HL-60 (cell line): Measurements from ENCODE around the gene ZNF490.
A peak's percentile ranks its signal among the peaks of the same experiment; 100 is the strongest.
"Not testable (repeated sequence)": the region's sequence is repeated elsewhere in the genome, so short reads cannot be mapped to it uniquely, and the experiment has no call there.

Experiments used
- DNase-seq, 2 experiments: peaks; one replicate each; pipeline ENCODE4 v3.0.0-alpha.2; 2010 to 2020; ENCODE audit warnings: low read depth in 1 of 2, low spot score in 1 of 2
- H3K27ac ChIP-seq: fragments of 250-450 bp; sonication (Bioruptor Pico); replicated peaks from 2 replicates; pipeline ENCODE4 v1.5.1; 2020; ENCODE audit warnings: mild to moderate bottlenecking, moderate library complexity
- H3K27me3 ChIP-seq: fragments of 250-450 bp; sonication (Bioruptor Pico); 2 replicates; pipeline ENCODE4 v1.5.1; 2021; ENCODE audit warnings: mild to moderate bottlenecking, moderate library complexity; ENCODE audit not compliant: insufficient read depth, poor library complexity, severe bottlenecking
- H3K4me3 ChIP-seq: replicated peaks from 2 replicates; pipeline ENCODE4 v1.5.1; 2011; ENCODE audit warnings: mild to moderate bottlenecking, control low read depth, low read length; ENCODE audit not compliant: insufficient read depth
- GABPA ChIP-seq: IDR thresholded peaks from 2 replicates; pipeline ENCODE4 v1.6.1; 2012; ENCODE audit warnings: low read depth
- POLR2AphosphoS5 ChIP-seq: IDR thresholded peaks from 2 replicates; pipeline ENCODE4 v1.6.1; 2012; ENCODE audit warnings: low read depth
- SPI1 ChIP-seq: IDR thresholded peaks from 2 replicates; pipeline ENCODE4 v1.6.1; 2012; ENCODE audit warnings: low read depth, mild to moderate bottlenecking, borderline replicate concordance
- TF ChIP-seq, protein P1 (sequence below): IDR thresholded peaks from 2 replicates; pipeline ENCODE4 v1.6.1; 2012; ENCODE audit warnings: low read depth; ENCODE audit not compliant: insufficient replicate concordance
- TF ChIP-seq, protein P2 (sequence below): IDR thresholded peaks from one replicate; pipeline ENCODE4 v1.5.1; 2011; ENCODE audit warnings: low read length, control low read depth, inconsistent platforms; ENCODE audit not compliant: insufficient read depth

ZNF490 gene

DNA sequence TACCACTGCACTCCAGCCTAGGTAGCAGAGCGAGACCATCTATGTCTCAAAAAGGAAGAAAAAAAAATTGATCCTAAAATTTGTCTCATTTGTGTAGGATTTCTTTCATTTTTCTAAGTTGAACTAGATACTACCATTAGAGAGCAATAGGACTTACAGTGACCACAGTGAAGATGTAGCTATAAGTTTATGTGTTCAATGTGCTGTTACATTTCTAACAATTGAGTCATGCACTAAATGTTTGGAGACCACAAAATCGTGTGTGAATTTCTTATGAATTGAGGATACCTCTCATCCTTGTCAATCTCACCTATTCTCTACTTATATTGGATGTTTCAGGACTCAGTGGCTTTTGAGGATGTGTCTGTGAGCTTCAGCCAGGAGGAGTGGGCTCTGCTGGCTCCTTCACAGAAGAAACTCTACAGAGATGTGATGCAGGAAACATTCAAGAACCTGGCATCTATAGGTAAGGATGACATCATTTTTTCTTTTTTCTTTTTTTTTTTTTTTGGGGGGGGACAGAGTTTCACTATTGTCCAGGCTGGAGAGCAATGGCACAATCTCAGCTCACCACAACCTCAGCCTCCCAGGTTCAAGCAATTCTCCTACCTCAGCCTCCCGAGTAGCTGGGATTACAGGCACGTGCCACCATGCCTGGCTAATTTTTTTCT is 12.9 kb upstream of the ZNF490 start:
- Histone ChIP-seq H3K27me3 (no peaks in the 10 kb centered on the region), H3K4me3 (no peak overlapping the region), H3K27ac (no peak overlapping the region)
- TF ChIP-seq, protein P1, sequence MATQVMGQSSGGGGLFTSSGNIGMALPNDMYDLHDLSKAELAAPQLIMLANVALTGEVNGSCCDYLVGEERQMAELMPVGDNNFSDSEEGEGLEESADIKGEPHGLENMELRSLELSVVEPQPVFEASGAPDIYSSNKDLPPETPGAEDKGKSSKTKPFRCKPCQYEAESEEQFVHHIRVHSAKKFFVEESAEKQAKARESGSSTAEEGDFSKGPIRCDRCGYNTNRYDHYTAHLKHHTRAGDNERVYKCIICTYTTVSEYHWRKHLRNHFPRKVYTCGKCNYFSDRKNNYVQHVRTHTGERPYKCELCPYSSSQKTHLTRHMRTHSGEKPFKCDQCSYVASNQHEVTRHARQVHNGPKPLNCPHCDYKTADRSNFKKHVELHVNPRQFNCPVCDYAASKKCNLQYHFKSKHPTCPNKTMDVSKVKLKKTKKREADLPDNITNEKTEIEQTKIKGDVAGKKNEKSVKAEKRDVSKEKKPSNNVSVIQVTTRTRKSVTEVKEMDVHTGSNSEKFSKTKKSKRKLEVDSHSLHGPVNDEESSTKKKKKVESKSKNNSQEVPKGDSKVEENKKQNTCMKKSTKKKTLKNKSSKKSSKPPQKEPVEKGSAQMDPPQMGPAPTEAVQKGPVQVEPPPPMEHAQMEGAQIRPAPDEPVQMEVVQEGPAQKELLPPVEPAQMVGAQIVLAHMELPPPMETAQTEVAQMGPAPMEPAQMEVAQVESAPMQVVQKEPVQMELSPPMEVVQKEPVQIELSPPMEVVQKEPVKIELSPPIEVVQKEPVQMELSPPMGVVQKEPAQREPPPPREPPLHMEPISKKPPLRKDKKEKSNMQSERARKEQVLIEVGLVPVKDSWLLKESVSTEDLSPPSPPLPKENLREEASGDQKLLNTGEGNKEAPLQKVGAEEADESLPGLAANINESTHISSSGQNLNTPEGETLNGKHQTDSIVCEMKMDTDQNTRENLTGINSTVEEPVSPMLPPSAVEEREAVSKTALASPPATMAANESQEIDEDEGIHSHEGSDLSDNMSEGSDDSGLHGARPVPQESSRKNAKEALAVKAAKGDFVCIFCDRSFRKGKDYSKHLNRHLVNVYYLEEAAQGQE: no peak
- TF ChIP-seq, protein P2, sequence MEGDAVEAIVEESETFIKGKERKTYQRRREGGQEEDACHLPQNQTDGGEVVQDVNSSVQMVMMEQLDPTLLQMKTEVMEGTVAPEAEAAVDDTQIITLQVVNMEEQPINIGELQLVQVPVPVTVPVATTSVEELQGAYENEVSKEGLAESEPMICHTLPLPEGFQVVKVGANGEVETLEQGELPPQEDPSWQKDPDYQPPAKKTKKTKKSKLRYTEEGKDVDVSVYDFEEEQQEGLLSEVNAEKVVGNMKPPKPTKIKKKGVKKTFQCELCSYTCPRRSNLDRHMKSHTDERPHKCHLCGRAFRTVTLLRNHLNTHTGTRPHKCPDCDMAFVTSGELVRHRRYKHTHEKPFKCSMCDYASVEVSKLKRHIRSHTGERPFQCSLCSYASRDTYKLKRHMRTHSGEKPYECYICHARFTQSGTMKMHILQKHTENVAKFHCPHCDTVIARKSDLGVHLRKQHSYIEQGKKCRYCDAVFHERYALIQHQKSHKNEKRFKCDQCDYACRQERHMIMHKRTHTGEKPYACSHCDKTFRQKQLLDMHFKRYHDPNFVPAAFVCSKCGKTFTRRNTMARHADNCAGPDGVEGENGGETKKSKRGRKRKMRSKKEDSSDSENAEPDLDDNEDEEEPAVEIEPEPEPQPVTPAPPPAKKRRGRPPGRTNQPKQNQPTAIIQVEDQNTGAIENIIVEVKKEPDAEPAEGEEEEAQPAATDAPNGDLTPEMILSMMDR: no peak
- TF ChIP-seq GABPA (no peak), SPI1 (no peak), POLR2AphosphoS5 (no peak)
- no peak for DNase-seq

DNA sequence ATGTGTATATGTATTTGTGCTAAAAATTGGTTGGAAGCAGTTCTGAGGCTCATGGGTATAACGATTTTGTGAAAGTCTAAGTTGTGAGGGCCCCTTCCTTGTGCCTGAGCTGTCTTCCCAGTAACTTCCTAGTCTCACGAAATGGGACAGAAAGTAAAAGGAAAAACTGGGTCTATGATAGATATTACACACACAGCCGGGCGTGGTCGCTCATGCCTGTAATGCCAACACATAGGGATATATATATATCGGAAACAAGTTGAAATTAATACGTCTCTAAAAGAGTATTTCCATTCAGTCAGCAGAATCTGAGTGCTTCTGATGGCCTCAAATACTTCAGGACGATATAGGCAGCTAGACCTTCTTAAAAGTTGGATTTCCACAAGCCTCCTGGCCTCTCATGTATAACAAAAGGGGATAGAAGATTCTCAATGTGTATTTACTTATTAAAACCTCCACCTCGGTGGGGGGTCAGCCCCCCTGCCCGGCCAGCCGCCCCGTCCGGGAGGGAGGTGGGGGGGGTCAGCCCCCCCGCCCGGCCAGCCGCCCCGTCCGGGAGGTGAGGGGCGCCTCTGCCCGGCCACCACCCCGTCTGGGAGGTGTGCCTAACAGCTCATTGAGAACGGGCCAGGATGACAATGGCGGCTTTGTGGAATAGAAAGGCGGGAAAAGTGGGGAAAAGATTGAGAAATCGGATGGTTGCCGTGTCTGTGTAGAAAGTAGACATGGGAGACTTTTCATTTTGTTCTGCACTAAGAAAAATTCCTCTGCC is 10.8 kb upstream of the ZNF490 start:
- not testable (repeated sequence) for H3K27me3 ChIP-seq, DNase-seq, H3K4me3 ChIP-seq, H3K27ac ChIP-seq

DNA sequence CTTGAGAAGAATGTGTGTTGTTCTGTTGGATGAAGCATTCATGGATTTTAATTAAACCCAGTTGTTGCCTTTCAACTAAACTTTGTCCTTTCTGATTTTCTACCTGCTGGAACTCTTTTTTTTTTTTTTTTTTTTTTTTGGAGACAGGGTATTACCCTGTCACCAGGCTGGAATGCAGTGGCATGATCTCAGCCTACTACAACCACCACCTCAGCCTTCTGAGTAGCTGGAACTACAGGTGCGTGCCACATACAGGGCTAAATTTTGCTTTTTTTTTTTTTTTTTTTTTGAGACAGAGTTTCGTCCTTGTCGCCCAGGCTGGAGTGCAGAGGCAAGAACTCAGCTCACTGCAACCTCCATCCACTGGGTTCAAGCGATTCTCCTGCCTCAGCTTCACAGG is 7.0 kb upstream of the ZNF490 start:
- TF ChIP-seq GABPA (no peak), SPI1 (no peak), POLR2AphosphoS5 (no peak)
- TF ChIP-seq, protein P1: no peak
- TF ChIP-seq, protein P2: no peak
- Histone ChIP-seq H3K27ac (no peak overlapping the region), H3K27me3 (no peaks in the 10 kb centered on the region), H3K4me3 (no peak overlapping the region)
- DNase-seq: no peak

DNA sequence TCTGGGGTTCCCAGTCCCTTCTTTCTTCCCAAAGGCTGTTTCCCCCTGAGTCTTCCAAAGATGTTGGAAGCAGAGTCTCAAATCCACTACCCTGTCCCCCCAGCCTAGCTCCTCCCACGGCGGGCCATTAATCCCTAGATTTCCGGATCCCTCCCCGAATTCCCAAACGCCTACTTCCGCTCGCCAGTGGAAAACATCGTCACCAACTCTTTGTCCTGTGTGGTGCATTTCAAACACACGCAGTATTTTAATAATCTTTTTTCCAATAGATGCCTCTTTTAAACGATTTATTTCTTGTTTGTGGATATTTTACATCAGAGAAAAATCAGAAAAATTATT is 717 bp upstream of the ZNF490 start:
- H3K4me3 ChIP-seq: peak overlapping the region; percentile 98
- H3K27ac ChIP-seq: peak overlapping the region; percentile 70
- H3K27me3 ChIP-seq: no peaks in the 10 kb centered on the region
- TF ChIP-seq, protein P2: no peak
- TF ChIP-seq GABPA (no peak), POLR2AphosphoS5 (no peak), SPI1 (no peak)
- TF ChIP-seq, protein P1: no peak
- no peak for DNase-seq
